GM12891 (cell line): ENCODE measurements around the gene GJC2.

ENCODE experiments used
- POLR2A ChIP-seq: IDR thresholded peaks from 2 replicates; pipeline ENCODE4 v1.6.1; 2011; ENCODE audit warnings: low read depth, low read length, control low read depth
- POLR2AphosphoS5 ChIP-seq: IDR thresholded peaks from 2 replicates; pipeline ENCODE4 v1.6.1; 2011; ENCODE audit warnings: low read depth, low read length, control low read depth
- SPI1 ChIP-seq: IDR thresholded peaks from 2 replicates; pipeline ENCODE4 v1.6.1; 2011; ENCODE audit warnings: low read depth, low read length, control low read depth
- TAF1 ChIP-seq: IDR thresholded peaks from 2 replicates; pipeline ENCODE4 v1.6.1; 2011; ENCODE audit warnings: low read depth, low read length, control low read depth

DNA sequence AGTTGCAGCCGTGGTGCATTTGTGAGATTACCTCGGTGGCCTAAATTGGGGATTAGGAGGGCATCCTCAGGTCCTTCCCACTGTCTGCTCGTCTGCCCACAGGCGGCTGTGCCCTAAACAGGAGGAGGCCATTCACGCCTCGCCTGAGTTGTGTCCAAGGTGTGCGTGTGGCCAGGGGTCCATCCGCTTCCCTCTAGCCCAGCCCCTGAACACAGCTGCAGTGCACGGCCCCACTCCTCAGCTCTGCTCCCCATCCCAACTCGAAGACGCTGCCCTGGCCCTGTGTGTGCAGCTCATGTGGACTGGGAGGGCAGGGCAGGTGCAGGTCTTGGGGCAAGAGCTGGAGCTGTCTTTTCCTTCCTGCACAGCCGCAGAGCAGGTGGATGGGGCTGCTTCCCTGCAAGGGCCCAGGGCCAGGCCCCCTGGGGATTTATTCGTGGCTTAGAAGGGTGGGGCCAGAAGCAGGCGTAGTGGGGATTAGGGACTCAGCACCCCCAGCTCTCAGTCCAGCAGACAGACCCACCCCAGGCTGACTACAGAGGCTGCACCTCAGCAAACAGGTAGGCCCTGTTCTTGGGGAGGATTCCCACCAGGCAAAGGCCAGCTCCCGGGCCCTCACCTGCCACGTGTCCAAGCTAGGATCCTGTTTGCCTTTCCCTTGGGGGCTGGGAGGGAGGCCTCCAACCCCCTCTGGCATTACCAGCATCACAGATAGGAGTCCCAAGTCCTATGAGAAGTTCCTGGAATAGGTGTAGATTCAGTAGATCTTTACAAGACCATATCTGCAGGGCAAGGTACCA lies 5.3 kb upstream of the GJC2 start:
- TF ChIP-seq POLR2A, result no peak
- no peak for TF ChIP-seq TAF1
- no peak for TF ChIP-seq POLR2AphosphoS5
- TF ChIP-seq SPI1, result no peak
